B cell (primary cell): ENCODE results near the gene PSMC3IP. TPM values are rescaled to one million over a fixed set of nuclear protein-coding genes. Genes with fewer than 3 reads are reported as not detected.

Experiments
- ATAC-seq: fragments of 200-7000 bp; cut with Tn5 transposase; one replicate; pipeline ENCODE4 v1.10.0; 2021; ENCODE audit warnings: low read depth, mild to moderate bottlenecking, moderate number of reproducible peaks, moderate library complexity
- CTCF ChIA-PET: fragments of 350-600 bp; sonication (Branson Sonifier 250); formaldehyde crosslinking; loops from one replicate; lab custom pipeline; 2021; ENCODE audit warnings: antibody characterized with exemption, inconsistent platforms; lab: Charles Lee
- POLR2A ChIA-PET: fragments of 350-600 bp; sonication (Branson Sonifier 250); formaldehyde crosslinking; loops from one replicate; lab custom pipeline; 2021; ENCODE audit warnings: antibody characterized with exemption; lab: Charles Lee
- DNase-seq: peaks from one replicate; pipeline ENCODE4 v3.0.0; 2013
- H2AFZ ChIP-seq: 2 replicates; pipeline ENCODE4 v1.6.1; 2012; ENCODE audit warnings: mild to moderate bottlenecking, low read depth, low read length; ENCODE audit not compliant: insufficient read depth, poor library complexity, severe bottlenecking
- H3K27ac ChIP-seq, 2 donors: 1 replicate in 1 of 2; 2 replicates in 1 of 2; pipeline ENCODE4 v1.5.1; 2012 to 2013; ENCODE audit warnings: low read length in 2 of 2, mild to moderate bottlenecking in 2 of 2, moderate library complexity in 1 of 2
- H3K27me3 ChIP-seq, 4 experiments: fragments of 200-600 bp in 1 of 4; sonication (generic) in 1 of 4; replicated peaks in 1 of 4; 1 replicate in 2 of 4; 2 replicates in 2 of 4; pipeline versions ENCODE4 v1.6.1 to v1.7.0; 2013 to 2016; ENCODE audit warnings: low read length in 3 of 4, mild to moderate bottlenecking in 2 of 4, mixed read lengths in 1 of 4, moderate library complexity in 1 of 4; ENCODE audit not compliant: insufficient read depth in 4 of 4, control insufficient read depth in 3 of 4; ENCODE audit errors: control extremely low read depth in 1 of 4
- H3K36me3 ChIP-seq, 2 experiments: replicated peaks in 1 of 2; 1 replicate in 1 of 2; 2 replicates in 1 of 2; pipeline versions ENCODE4 v1.6.1 to v1.7.1; 2013; ENCODE audit warnings: low read length in 1 of 2; ENCODE audit not compliant: insufficient read depth in 2 of 2, control insufficient read depth in 1 of 2; ENCODE audit errors: control extremely low read depth in 1 of 2, extremely low read depth in 1 of 2
- H3K4me1 ChIP-seq, 2 donors: fragments of 200-600 bp in 1 of 2; sonication (generic) in 1 of 2; 1 replicate in 1 of 2; 2 replicates in 1 of 2; pipeline versions ENCODE4 v1.5.1 to v1.6.1; 2013 to 2017; ENCODE audit warnings: low read length in 2 of 2; ENCODE audit not compliant: control insufficient read depth in 2 of 2, insufficient read depth in 2 of 2
- H3K4me2 ChIP-seq: replicated peaks from 2 replicates; pipeline ENCODE3; 2012; ENCODE audit warnings: mild to moderate bottlenecking, low read depth, low read length; ENCODE audit not compliant: poor library complexity, severe bottlenecking
- H3K4me3 ChIP-seq, 5 experiments: fragments of 200-600 bp in 1 of 5; sonication (generic) in 1 of 5; 1 replicate in 3 of 5; 2 replicates in 2 of 5; pipeline versions ENCODE4 v1.5.1 to v1.7.0; 2011 to 2016; ENCODE audit warnings: low read length in 4 of 5, mild to moderate bottlenecking in 4 of 5, low read depth in 2 of 5, control low read depth in 1 of 5, moderate library complexity in 1 of 5; ENCODE audit not compliant: insufficient read depth in 1 of 5; ENCODE audit errors: control extremely low read depth in 1 of 5, extremely low read depth in 1 of 5
- H3K79me2 ChIP-seq: fragments of 200-600 bp; sonication (generic); one replicate; pipeline ENCODE4 v1.6.0; 2016; ENCODE audit warnings: low read length; ENCODE audit not compliant: control insufficient read depth, insufficient read depth
- H3K9ac ChIP-seq: fragments of 200-600 bp; sonication (generic); 2 replicates; pipeline ENCODE4 v1.6.1; 2017; ENCODE audit warnings: mild to moderate bottlenecking, low read length, moderate library complexity
- H3K9me3 ChIP-seq, 3 donors: one replicate each; pipeline versions ENCODE4 v1.6.1 to v1.7.1; 2013; ENCODE audit warnings: low read length in 2 of 3; ENCODE audit not compliant: control insufficient read depth in 2 of 3, insufficient read depth in 1 of 3; ENCODE audit errors: control extremely low read depth in 1 of 3
- H4K20me1 ChIP-seq: 2 replicates; pipeline ENCODE4 v1.6.0; 2012; ENCODE audit warnings: mild to moderate bottlenecking, low read length; ENCODE audit not compliant: insufficient read depth, control insufficient read depth, poor library complexity, severe bottlenecking
- H3K27ac Mint-ChIP-seq: one replicate; pipeline ENCODE4 v1.8.0; 2021; ENCODE audit warnings: mixed read lengths
- H3K27me3 Mint-ChIP-seq: one replicate; pipeline ENCODE4 v1.8.0; 2021; ENCODE audit warnings: mixed read lengths
- H3K4me1 Mint-ChIP-seq: one replicate; pipeline ENCODE4 v1.8.0; 2021; ENCODE audit warnings: mixed read lengths
- H3K4me3 Mint-ChIP-seq: one replicate; pipeline ENCODE4 v1.8.0; 2021; ENCODE audit warnings: mixed read lengths
- H3K9me3 Mint-ChIP-seq: one replicate; pipeline ENCODE4 v1.8.0; 2022; ENCODE audit warnings: mixed read lengths; ENCODE audit not compliant: insufficient read depth
- EZH2 ChIP-seq: IDR thresholded peaks from 2 replicates; pipeline ENCODE4 v1.6.1; 2012; ENCODE audit warnings: borderline replicate concordance, low read depth, mild to moderate bottlenecking, moderate library complexity, low read length; ENCODE audit not compliant: insufficient read depth, poor library complexity, severe bottlenecking
- WGBS: methylation state at CpG from one replicate; pipeline ENCODE4 v1.1.5; 2013; ENCODE audit warnings: missing lambda C conversion rate; ENCODE audit not compliant: insufficient coverage; 5-methylcytosine and 5-hydroxymethylcytosine counted together
- intact Hi-C: fragments of 100-400 bp; cut with micrococcal nuclease; formaldehyde crosslinking; loops from one replicate; pipeline ENCODE4 v1.10.0; 2022
- polyA plus RNA-seq: library from polyadenylated mRNA; depleted of rRNA; stranded (reverse); fragments of >200 nt; gene quantifications from 2 replicates; pipeline ENCODE4 v1.2.3, GENCODE V29; 2012
- total RNA-seq, 2 donors: library from RNA; stranded (reverse); fragments of 120-200 nt in 1 of 2; gene quantifications; 1 replicate in 1 of 2; 2 replicates in 1 of 2; pipeline versions ENCODE4 v1.2.3 to v1.2.4, GENCODE V29; 2013 to 2022
- TF ChIP-seq, protein P1 (sequence below): fragments of 200-600 bp; IDR thresholded peaks from one replicate; pipeline ENCODE4 v1.8.0; 2022; ENCODE audit warnings: antibody characterized with exemption, mild to moderate bottlenecking

Gene PSMC3IP
- total and polyA plus RNA-seq, 2 donors (not counting 1 experiment from before 2014, with no cell fraction given): 2.8 to 10.4 TPM

- no peak overlapping the region for H3K27ac Mint-ChIP-seq
- no peak overlapping the region for H3K4me3 ChIP-seq
- peaks cover 3 to 68% of the 10 kb centered on the region in 2 experiments for H3K36me3 ChIP-seq
- H4K20me1 ChIP-seq: peaks cover 69% of the 10 kb centered on the region
- no peak for DNase-seq
- ATAC-seq: no peak
- intact Hi-C loops: no loop called here
- ChIA-PET CTCF (interaction anchor here (2.8 kb wide), 1 partner anchor 13 kb away, joined by 9 read pairs; the partner anchor contains the start of gene PSMC3IP), POLR2A (no interaction called here)
- no peak overlapping the region for H3K9ac ChIP-seq
- no peak overlapping the region for H3K27ac ChIP-seq
- H3K4me2 ChIP-seq: no peak overlapping the region
- H3K27me3 Mint-ChIP-seq: no peaks in the 10 kb centered on the region
- H3K79me2 ChIP-seq: peaks cover 48% of the 10 kb centered on the region
- no peak overlapping the region for H2AFZ ChIP-seq
- no peaks in the 10 kb centered on the region for H3K9me3 ChIP-seq
- WGBS: 100% methylated on average over 5 of the region's 9 CpGs
- TF ChIP-seq, protein P1, sequence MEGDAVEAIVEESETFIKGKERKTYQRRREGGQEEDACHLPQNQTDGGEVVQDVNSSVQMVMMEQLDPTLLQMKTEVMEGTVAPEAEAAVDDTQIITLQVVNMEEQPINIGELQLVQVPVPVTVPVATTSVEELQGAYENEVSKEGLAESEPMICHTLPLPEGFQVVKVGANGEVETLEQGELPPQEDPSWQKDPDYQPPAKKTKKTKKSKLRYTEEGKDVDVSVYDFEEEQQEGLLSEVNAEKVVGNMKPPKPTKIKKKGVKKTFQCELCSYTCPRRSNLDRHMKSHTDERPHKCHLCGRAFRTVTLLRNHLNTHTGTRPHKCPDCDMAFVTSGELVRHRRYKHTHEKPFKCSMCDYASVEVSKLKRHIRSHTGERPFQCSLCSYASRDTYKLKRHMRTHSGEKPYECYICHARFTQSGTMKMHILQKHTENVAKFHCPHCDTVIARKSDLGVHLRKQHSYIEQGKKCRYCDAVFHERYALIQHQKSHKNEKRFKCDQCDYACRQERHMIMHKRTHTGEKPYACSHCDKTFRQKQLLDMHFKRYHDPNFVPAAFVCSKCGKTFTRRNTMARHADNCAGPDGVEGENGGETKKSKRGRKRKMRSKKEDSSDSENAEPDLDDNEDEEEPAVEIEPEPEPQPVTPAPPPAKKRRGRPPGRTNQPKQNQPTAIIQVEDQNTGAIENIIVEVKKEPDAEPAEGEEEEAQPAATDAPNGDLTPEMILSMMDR: no peak
- no peak for TF ChIP-seq EZH2
- no peaks in the 10 kb centered on the region for H3K27me3 ChIP-seq
- no peaks in the 10 kb centered on the region for H3K9me3 Mint-ChIP-seq
- H3K4me3 Mint-ChIP-seq: no peak overlapping the region
- peaks cover 22% of the 10 kb centered on the region for H3K4me1 Mint-ChIP-seq
- H3K4me1 ChIP-seq: peaks cover 9 to 16% of the 10 kb centered on the region in 2 donors
These were observed 13.9 kb upstream of the PSMC3IP start for GRCh38 chr17:42591411-42591810.

DNA sequence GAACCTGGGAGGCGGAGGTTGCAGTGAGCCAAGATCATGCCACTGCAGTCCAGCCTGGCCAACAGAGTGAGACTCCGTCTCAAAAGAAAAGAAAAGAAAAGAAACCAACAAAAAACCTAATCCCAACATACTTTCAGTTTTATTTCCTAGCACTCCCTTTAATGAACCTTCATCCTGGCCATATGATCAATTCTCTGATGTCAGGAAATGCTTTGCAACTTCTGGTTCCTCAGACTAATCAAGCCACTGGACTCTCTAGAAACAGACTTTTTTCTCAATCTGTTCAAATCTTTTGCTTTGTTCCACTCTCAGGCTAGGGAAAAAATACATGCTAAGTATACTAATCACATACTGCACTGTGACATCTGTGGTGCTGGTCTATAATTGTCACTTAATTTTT is 13.4 kb upstream of the PSMC3IP start:
- POLR2A ChIA-PET: no interaction called here
- Mint-ChIP-seq H3K4me3 (no peak overlapping the region), H3K9me3 (no peaks in the 10 kb centered on the region), H3K27me3 (no peaks in the 10 kb centered on the region), H3K4me1 (peaks cover 26% of the 10 kb centered on the region), H3K27ac (no peak overlapping the region)
- DNase-seq (no peak), ATAC-seq (no peak)
- Histone ChIP-seq H4K20me1 (peaks cover 66% of the 10 kb centered on the region), H3K4me3 (no peak overlapping the region), H3K9ac (no peak overlapping the region), H3K36me3 (peaks cover 3 to 67% of the 10 kb centered on the region in 2 experiments), H3K9me3 (no peaks in the 10 kb centered on the region), H3K27ac (no peak overlapping the region), H3K27me3 (no peaks in the 10 kb centered on the region), H3K4me2 (no peak overlapping the region), H3K79me2 (peaks cover 44% of the 10 kb centered on the region), H3K4me1 (peaks cover 15 to 21% of the 10 kb centered on the region in 2 donors), H2AFZ (no peak overlapping the region)
- CTCF ChIA-PET: interaction anchor here (2.8 kb wide), 1 partner anchor 13 kb away, joined by 9 read pairs; the partner anchor contains the start of gene PSMC3IP
- WGBS: 100% methylated on average over 2 of the region's 2 CpGs
- TF ChIP-seq EZH2: no peak
- TF ChIP-seq, protein P1: no peak
- intact Hi-C loops: no loop called here
